ENCODE data around the gene PAIP1.

- TF ChIP-seq, protein P1, sequence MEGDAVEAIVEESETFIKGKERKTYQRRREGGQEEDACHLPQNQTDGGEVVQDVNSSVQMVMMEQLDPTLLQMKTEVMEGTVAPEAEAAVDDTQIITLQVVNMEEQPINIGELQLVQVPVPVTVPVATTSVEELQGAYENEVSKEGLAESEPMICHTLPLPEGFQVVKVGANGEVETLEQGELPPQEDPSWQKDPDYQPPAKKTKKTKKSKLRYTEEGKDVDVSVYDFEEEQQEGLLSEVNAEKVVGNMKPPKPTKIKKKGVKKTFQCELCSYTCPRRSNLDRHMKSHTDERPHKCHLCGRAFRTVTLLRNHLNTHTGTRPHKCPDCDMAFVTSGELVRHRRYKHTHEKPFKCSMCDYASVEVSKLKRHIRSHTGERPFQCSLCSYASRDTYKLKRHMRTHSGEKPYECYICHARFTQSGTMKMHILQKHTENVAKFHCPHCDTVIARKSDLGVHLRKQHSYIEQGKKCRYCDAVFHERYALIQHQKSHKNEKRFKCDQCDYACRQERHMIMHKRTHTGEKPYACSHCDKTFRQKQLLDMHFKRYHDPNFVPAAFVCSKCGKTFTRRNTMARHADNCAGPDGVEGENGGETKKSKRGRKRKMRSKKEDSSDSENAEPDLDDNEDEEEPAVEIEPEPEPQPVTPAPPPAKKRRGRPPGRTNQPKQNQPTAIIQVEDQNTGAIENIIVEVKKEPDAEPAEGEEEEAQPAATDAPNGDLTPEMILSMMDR (IDR thresholded peaks at IDR 0.05 in 4 of 5, conservative IDR thresholded peaks at IDR 0.05 in 1 of 5): no peak
- TF ChIP-seq POLR2A (IDR thresholded peaks at IDR 0.05): no peak
Observed at GRCh38 chr5:43564289-43564850, 7.5 kb upstream of the PAIP1 start.
